Measurements from ENCODE around the gene COL18A1. TPM values are rescaled to one million over a fixed set of nuclear protein-coding genes. Genes with fewer than 3 reads are reported as not detected.

COL18A1 gene
- total and polyA plus RNA-seq, 2 of the 8 experiments (the other 6 are each of a cell fraction or from before 2014, with no cell fraction given): 145 to 201 TPM

- peak in 1 of 2 experiments; percentile 42 for DNase-seq (ENCODE audit: low read depth in 1 of 2, low spot score in 2 of 2)
These were observed 131.5 kb downstream of the COL18A1 start for GRCh38 chr21:45536301-45537081.

More at GRCh38 chr21:45536301-45537081, 131.5 kb downstream of the COL18A1 start:
- peaks cover 10 to 26% of the 10 kb centered on the region in 2 experiments for H4K20me1 ChIP-seq (replicated peaks in 1 of 2; ENCODE audit: control insufficient read depth in 1 of 2, insufficient read depth in 2 of 2, low read length in 2 of 2)
- H4K8ac ChIP-seq (ENCODE audit: extremely low read depth, insufficient read depth, low read length): no peak overlapping the region
- H3K36me3 ChIP-seq (ENCODE audit: control insufficient read depth in 2 of 4, insufficient read depth in 4 of 4, low read length in 3 of 4): peaks cover 0 to 10% (median 2%) of the 10 kb centered on the region in 4 experiments; a peak in 3 of 8 replicates
- no peak overlapping the region for H3K14ac ChIP-seq (ENCODE audit: insufficient read length)
- H2BK12ac ChIP-seq (ENCODE audit: low read depth, low read length): no peak overlapping the region
- H3K27me3 ChIP-seq (replicated peaks in 1 of 4; ENCODE audit: control insufficient read depth in 3 of 4, extremely low read depth in 1 of 4, insufficient read depth in 3 of 4, low read length in 3 of 4): no peaks in the 10 kb centered on the region
- H4K91ac ChIP-seq (replicated peaks; ENCODE audit: insufficient read length, low read length): no peak overlapping the region
- H2BK5ac ChIP-seq (ENCODE audit: low read depth, low read length): no peak overlapping the region
- no peak overlapping the region for H3K9ac ChIP-seq (replicated peaks in 1 of 4; ENCODE audit: extremely low read depth in 1 of 4, low read depth in 3 of 4, low read length in 3 of 4)
- H3K56ac ChIP-seq (replicated peaks; ENCODE audit: insufficient read length, low read depth, low read length): no peak overlapping the region
- no peak overlapping the region for H3K4me2 ChIP-seq (ENCODE audit: insufficient read depth in 1 of 2, low read depth in 2 of 2, low read length in 2 of 2)
- no peak overlapping the region for H2BK15ac ChIP-seq (ENCODE audit: low read length)
- H3K9me3 ChIP-seq (ENCODE audit: insufficient read depth in 2 of 2, low read depth in 1 of 2, low read length in 1 of 2): no peaks in the 10 kb centered on the region
- peaks cover 0 to 6% (median 4%) of the 10 kb centered on the region in 4 experiments; a peak in 4 of 7 replicates for H3K4me1 ChIP-seq (replicated peaks in 1 of 4; ENCODE audit: control insufficient read depth in 3 of 4, insufficient read depth in 4 of 4, low read length in 3 of 4)
- ChIA-PET CTCF (ENCODE audit: partially characterized antibody) (interaction anchor here (1.7 kb wide), 1 partner anchor 284 kb away, joined by 4 read pairs; no protein-coding TSS in a partner anchor), POLR2A (ENCODE audit: partially characterized antibody) (no interaction called here)
- peaks cover 4% of the 10 kb centered on the region; the same call in 1 of the 2 replicates for H3K23me2 ChIP-seq (ENCODE audit: low read depth, low read length)
- H4K5ac ChIP-seq (ENCODE audit: insufficient read length, low read depth, low read length): no peak overlapping the region
- no peak overlapping the region for H3K23ac ChIP-seq (ENCODE audit: insufficient read length)
- peaks cover 8% of the 10 kb centered on the region for H3K79me1 ChIP-seq (ENCODE audit: low read depth, low read length)
- H3K79me2 ChIP-seq (ENCODE audit: control insufficient read depth in 1 of 2, insufficient read depth in 2 of 2, low read length in 2 of 2): peaks cover 0 to 31% of the 10 kb centered on the region in 2 experiments; a peak in 2 of 4 replicates
- H2BK120ac ChIP-seq (replicated peaks; ENCODE audit: low read depth, low read length): no peak overlapping the region
- H3K18ac ChIP-seq (ENCODE audit: extremely low read depth, low read length): no peak overlapping the region
- H2AFZ ChIP-seq (ENCODE audit: low read length): no peak overlapping the region
- H2BK20ac ChIP-seq (ENCODE audit: low read length): no peak overlapping the region
- WGBS, 2 experiments (ENCODE audit: extremely low coverage in 1 of 2, insufficient coverage in 1 of 2, insufficient read length in 1 of 2, insufficient replicate concordance in 2 of 2, low coverage in 1 of 2, low lambda C conversion rate in 2 of 2, missing lambda C conversion rate in 1 of 2): 92% methylated on average over 31 of the region's 31 CpGs; no CpG with 5 or more reads in 1 of the 2 experiments
- TF ChIP-seq RAD21 (IDR thresholded peaks at IDR 0.05 in 1 of 2, conservative IDR thresholded peaks at IDR 0.05 in 1 of 2; ENCODE audit: low read depth in 2 of 2, low read length in 2 of 2) (no peak), SUZ12 (IDR thresholded peaks at IDR 0.05; ENCODE audit: low read length) (no peak)
- no peak overlapping the region for H2AK5ac ChIP-seq (ENCODE audit: low read depth, low read length)
- no peak overlapping the region for H3K4me3 ChIP-seq (ENCODE audit: extremely low read depth in 1 of 4, insufficient read depth in 2 of 4, low read depth in 3 of 4, low read length in 4 of 4)
- H3K4ac ChIP-seq (replicated peaks; ENCODE audit: insufficient read length, low read depth, low read length): no peak overlapping the region
- H3K27ac ChIP-seq (ENCODE audit: low read depth, low read length): no peak overlapping the region
- no peak for FAIRE-seq

Data from H1 (cell line).